Germinal center (tissue), 1 donor: Measurements from ENCODE around the gene CCDC170.
"Not testable (repeated sequence)": the region's sequence is repeated elsewhere in the genome, so short reads cannot be mapped to it uniquely, and the experiment has no call there.

Source experiments
- DNase-seq: peaks from one replicate; pipeline ENCODE4 v3.0.0; 2012; ENCODE audit warnings: mixed read lengths, low spot score

The CCDC170 gene

DNA sequence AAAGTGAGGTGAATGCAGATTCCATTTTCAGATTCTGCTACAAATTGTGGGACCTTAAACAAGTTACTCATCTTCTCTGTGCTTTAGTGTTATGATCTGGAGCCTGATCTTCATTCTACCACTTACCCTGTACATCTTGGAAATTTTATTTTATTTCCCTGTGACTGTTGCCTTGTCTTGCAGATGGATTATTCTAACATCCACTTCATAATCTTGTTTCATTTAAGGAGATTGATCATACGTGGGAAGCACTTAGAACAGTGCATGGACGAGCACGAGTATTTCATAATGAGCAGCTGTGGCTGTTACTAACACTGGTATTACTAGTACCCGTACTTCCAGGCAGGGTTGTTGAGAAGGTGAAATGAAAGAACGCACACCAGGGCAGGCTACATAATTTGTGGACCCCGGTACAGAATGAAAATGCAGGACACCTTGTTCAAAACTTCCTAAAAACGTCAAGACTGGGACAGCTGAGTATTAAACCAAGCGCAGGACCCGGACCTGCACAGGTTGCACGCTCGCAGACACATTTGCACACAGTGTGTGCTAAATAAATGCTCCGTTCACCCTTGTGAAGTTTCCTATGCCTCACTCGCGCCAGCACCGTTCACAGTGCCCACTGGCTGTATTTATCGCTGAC is 535 bp upstream of the CCDC170 start:
- no peak for DNase-seq

DNA sequence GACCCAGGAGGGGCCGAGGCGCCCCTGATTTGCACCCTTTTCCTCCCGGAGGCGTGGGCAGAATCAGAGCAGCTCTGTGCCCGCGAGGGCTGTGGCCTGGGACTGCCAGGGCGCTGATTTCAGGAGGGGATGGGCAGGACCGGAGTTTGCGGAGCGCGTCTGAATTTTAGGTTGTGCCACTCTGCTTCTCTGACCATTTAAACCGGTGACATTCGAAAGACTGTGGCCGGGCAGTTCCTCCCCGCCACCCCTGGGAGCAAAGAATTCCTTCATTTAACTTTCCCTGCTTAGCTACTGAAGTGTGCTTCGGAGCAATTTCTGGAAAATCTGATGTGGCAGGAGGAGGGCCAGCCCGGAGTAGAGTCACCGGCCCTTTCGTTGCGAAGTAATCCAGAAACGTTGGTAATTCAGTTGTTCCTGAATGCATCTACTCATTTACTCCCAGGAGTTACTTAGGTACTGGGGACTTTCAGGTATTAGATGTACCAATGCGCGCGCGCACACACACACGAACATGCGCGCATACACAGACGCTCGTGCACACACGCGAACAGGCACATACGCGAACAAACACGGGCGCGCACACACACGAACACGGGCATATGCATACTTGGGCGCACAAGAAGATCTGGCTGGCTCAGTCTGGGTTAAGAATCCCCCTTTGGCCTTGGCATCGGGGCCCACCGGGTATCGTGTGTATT is 568 bp downstream of the CCDC170 start:
- peak; percentile 35 for DNase-seq

DNA sequence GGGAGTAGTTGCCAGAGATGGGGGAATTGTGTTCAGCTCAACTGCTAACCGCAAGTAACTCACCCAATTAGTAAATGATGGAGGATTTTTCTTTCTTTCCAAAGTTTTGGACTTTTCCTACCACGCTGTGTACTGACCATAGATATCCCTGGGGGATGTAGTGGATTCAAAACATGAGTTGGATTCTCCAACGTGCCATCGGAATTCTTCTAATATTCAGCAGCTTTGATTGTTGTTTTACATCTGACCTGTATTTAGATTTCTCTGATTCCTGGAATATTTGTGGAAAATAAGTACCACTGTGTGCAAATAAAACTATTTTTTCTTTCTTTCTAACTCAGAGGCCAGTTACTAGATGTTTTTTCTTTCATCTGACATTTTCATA is 1.1 kb downstream of the CCDC170 start:
- DNase-seq = no peak

DNA sequence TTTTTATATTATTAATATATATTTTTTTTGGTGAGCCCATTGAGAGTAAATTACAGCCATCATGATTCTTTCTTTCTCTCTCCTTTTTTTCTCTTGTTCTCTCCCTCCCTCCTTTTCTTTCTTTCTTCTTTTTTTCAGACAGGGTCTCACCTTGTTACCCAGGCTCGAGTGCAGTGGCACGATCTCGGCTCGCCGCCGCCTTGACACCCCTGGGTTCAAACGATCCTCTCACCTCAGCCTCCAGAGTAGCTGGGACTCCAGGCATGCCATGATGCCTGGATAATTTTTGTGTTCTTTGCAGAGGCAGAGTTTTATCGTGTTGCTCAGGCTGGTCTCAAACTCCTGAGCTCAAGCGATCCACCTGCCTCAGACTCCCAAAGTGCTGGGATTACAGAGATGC is 1.6 kb downstream of the CCDC170 start:
- DNase-seq = no peak

DNA sequence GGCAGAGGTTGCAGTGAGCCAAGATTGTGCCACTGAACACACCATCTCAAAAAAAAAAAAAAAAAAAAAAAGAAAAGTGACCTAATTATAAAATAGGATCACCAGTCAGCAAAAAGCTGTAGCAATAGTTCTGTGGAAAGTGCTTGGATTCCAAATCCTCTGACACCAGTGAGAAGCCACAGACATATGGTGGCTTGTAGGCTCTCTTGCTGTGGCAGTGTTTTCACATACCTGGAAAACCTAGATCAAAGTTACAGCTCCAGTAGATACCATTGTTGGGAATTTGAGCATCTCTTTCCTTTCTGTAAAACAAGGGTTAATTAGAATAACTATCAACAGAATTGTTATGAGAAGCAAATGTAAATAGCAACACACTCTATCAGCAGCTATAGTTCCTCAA is 4.1 kb downstream of the CCDC170 start:
- no peak for DNase-seq

DNA sequence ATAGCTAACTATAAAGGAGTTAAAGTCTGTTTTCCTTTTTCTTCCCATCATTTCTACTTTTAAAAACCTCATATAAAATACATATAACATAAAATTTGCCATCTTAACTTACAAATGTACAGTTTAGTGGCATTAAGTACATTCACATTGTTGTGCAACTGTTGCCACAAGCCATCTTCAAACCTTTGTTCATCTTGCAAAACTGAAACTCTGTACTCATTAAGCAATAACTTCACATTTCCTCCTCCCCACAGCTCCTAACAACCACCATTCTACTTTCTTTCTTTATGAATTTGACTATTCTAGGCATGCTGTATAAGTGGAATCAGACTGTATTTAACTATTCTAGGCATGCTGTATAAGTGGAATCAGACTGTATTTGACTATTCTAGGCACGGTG is 4.5 kb downstream of the CCDC170 start:
- DNase-seq = no peak

DNA sequence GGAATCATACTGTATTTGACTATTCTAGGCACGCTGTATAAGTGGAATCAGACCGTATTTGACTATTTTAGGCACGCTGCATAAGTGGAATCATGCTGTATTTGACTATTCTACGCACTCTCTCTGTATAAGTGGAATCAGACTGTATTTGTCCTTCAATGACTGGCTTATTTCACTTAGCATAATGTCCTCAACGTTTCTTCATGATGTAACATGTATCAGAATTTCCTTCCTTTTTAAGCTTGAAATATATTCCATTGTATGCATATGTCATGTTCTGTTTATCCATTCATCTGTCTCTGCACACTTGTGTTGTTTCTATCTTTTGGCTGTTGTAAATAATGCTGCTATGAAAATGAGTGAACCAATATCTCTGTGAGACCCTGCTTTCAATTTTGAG is 5.7 kb downstream of the CCDC170 start:
- no peak for DNase-seq

DNA sequence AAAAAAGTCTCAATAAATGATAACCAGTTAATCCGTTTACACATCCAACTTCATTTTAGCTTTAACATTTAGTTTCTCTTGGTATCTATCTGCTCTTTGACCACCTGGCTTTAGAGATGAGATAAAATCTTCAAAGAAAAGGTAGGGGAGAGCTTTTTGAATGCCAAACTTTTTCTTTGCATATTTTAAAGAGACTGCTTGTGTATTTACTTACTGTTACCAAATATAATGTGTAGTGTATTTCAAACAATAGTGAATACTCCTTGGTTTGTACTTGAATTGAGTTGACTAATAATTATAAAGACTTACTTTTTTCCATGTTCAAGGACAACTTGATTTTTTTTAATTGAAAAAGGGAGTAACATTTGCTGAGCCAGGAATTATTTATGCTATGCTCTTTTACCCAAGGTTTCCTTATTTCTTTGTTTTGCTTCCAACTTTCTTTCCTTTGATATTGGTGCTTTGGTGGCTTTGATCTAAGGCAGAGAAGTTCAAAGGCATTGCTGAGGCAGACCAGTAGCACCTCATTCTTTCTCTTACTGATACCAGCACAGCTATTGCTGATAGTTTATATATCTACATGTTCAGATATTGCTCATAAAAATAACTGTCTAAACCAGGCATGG is 7.8 kb downstream of the CCDC170 start:
- no peak for DNase-seq

DNA sequence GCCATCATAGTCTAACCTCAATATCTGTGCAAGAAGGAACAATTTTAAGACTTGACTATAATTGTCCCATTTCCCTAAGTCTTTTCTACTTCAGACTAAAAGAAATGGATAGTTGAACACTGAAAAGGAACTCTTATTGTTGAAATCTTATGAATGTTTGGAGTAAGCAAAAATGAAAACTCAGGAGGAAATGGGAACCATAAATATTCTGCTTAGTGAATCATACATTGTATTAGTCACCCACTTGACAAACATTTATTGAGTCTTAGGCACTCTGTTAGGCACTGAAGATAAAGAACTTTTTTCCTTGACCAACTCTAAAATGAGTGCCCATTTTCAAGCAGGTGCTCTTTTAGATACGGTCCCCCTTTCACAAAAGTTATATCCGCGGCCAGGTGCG is 8.7 kb downstream of the CCDC170 start:
- DNase-seq = no peak

DNA sequence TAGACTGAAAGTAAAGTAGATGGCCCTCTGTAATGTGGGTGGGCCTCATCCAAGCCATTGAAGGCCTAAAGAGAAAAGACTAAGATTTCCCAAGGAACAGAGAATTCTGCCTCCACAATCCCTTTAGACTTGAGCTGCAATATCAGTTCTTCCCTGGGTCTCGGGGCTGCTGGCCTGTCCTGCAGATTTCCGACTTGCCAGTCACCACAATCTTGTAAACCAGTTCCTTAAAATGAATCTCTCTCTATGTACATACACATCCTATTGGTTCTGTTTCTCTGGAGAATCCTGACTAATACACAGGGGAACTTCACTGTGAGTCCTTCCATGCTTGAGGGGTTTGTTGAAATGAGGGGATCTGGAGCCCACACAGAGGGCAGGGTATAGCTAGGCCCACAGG is 12.9 kb downstream of the CCDC170 start:
- no peak for DNase-seq

DNA sequence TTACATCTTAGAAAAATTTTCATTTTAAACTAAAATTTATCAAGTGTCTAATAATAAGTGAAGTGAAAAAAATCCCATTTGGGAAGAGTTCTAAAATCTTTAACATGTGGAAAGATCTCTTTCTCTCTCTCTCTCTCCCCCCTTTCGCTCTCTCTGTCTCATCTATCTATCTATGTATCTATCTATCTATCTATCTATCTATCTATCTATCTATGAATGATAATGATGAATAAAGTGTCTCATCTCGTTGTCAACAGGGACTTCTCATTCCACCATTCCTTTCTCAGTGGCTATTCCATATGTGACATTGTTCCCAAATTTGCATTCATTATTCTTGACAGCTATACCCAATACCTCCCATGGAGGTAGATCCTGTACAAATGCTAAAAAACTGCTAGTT is 15.2 kb downstream of the CCDC170 start:
- no peak for DNase-seq

DNA sequence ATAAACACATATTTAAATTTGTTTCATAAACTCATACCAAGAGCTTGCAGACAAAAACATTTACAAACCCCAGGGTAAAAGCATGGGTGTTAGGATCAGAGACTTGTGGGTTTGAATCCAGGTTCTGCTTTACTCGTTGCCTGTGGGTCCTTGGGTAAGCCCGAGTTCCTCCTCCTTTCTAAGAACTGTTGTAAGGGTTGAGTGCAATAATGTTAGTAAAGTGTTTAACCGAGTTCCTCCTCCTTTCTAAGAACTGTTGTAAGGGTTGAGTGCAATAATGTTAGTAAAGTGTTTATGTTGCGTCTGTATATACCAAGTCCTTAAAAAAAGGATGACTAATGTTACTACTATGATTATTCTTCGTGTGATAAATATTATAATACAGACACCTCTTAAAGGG is 18.7 kb downstream of the CCDC170 start:
- no peak for DNase-seq

DNA sequence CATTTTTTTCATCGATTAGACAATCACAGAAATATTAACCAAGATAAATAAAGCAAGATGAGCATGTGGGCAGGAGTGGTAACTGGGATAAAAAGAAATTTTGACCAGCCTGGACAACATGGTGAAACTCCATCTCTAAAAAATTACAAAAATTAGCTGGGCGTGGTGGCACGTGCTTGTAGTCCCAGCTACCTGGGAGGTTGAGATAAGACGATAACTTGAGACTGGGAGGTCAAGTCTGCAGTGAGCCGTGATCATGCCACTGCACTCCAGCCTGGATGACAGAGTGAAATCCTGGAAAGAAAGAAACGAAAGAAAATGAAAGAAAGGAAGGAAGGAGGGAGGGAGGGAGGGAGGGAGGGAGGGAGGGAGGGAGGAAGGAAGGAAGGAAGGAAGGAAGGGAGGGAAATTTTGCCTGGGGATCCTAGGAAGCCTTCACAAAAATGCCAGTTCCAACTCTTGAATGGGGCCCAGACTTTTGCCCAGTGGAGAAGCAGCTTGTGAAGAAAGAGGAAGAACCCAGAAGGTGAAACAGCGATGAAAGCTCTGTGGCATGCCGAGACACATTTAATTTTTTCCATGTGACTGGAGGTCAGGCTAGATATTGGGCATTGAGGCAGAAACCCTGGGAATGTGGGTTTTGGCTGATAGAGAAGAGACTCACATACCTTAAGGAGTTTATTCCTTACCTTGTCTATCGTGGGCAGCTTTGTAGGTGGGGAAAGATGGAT is 20.3 kb downstream of the CCDC170 start:
- DNase-seq = no peak

DNA sequence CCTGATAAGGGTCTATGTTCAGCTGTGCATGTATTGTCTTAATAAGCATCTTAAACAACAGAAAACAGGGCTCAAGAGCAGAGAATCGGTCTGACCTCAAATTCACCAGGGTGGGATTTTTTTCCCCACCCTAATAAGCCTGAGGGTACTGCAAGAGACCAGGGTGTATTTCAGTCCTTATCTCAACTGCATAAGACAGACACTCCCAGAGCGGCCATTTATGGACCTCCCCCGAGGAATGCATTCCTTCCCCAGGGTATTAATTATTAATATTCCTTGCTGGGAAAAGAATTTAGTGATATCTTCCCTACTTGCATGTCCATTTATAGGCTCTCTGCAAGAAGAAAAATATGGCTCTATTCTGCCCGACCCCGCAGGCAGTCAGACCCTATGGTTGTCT is 25.2 kb downstream of the CCDC170 start:
- DNase-seq = not testable (repeated sequence)

DNA sequence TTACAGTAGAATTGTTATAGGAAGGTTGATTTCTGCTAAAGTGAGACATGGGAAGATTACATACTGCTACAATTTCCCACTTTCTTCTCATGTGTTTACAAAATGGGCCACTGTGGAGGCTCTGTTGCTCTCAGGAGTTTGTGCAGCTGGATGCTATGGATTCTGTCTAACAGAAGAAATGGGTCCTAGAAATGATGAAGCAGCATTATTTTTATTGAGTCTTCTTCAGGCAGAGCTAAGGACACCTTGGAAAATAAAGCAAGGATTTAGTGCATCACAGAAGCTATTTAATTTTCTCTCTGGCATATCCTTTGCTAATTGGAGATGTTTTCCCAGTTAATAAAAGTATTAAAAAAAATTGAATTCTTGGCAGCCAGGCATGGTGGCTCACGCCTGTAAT is 29.2 kb downstream of the CCDC170 start:
- DNase-seq = no peak

DNA sequence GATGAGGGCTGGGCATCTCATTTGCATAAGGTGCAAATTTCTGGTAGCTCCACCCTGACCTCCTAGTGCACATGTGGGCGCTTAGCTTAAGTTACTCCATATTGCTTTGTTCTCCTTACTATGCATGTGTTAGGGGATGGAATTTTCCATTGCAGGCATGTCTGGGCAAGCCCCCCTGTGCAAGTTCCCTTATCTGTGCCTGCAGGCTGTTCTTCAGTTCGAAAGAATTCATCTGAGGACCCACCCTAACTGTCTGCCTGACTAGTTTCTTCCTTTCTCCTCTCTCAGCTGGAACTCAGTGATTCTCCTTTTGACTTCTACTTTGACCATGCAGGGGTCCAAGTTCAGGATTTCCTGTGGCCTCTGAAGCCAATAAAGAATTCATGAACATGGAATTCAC is 30.2 kb downstream of the CCDC170 start:
- no peak for DNase-seq

DNA sequence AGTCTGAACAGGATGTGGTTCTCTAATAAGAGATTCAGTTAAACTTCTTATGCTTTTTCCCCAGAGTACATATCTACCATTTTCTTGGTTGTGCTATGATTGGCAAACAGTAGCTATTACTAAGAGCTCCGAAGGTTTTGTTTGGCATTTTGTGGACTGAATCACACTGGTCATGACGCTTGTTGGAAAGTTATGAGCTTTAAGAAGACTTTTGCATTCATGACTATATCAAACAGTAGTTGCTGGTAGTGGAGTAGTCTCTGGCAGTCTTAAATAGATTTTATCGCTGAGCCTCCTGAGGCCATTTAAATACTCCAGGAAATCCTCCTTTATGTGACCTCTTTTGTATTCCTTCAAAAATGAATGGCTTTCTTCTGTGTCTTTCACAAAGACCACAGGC is 40.8 kb downstream of the CCDC170 start:
- no peak for DNase-seq

DNA sequence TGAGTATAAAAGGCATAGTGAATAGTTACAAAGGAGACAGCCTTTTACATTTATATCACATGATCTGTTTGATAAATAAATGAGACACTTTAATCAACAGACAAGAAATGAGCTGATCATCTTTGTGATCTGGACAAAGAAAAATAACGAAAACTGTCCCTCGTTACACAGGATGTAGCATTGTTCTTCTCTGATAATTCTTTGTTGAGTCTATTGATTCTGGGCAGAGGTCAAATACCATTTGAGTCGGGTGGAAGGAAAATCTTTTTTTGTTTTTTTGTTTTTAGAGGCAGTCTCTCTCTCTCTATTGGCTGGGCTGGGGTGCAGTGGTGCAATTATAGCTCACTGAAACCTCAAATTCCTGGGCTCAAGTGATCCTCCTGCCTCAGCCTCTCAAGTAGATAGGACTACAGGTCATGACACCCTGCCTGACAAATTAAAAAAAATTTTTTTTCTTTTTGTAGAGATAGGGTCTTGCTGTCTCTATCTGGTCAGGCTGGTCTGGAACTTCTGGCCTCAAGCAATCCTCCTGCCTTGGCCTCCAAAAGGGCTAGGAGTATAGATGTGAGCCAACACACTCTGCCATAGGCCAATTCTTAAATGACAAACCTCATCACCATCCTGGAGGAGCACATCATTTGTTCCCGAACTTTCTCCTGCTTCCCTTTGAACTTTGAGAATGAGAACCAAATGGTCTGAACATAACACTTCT is 41.8 kb downstream of the CCDC170 start:
- DNase-seq = no peak

DNA sequence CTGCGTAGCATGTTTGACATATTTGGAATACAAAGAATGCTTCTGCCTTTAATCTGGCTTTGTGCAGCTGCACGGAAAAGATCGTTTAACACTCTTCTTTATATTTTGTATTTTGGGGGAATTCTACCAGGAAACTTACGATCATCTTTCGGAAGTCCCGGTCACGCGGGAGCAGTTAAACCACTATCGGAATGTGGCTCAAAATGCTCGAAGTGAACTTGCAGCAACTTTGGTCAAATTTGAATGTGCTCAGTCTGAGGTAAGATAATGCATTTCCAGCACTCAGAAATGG is 42.3 kb downstream of the CCDC170 start:
- no peak for DNase-seq

DNA sequence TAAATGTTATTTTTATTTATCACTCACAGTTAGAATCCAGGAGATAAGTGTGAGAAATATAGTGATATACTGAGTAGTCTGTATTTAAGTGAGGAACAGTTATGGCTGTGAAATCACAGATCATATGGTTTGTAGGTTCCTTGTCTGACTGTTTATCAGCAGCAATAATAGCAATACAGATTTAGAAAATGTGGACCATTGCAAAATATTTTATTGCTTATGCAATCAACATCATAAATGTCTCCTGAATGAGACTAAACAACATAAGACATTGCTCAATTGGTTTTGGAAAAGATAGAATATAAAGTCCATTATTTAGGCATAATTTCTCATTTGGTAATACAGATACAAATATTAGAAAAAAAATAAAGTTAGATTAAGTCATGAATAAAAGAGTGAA is 43.7 kb downstream of the CCDC170 start:
- DNase-seq = no peak

DNA sequence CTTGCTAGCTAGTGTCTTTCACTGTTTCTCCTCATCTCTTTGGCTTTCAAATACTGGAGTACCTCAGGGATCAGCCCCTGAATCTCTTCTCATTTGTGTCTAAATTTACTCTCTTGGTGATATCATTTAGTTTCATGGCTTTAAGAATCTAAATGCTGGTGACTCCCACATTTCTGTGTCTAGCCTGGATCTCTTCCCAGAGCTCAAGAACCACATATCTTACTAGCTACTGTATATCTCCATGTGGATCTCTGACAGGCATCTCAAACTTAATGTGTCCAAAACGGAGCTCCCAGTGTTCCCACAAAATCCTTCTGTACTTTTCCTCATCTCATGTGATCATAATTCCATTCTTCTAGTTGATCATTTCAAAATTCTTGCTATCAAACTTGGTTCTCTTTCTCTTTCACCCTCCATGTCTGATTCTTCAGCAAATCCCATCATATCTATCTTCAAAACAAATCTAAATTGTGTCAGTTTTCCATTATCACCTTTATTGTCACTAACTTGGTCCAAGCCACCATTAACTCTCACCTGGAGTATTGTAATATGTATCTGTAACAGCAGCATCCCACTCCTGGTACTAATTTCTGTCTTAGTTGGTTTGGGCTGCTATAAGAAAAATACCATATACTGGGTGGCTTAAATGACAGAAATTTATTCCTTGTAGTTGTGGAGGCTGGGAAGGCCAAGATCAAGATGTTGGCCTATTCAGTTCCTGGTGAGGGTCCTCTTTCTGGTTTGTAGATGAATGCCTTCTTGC is 45.9 kb downstream of the CCDC170 start:
- no peak for DNase-seq

DNA sequence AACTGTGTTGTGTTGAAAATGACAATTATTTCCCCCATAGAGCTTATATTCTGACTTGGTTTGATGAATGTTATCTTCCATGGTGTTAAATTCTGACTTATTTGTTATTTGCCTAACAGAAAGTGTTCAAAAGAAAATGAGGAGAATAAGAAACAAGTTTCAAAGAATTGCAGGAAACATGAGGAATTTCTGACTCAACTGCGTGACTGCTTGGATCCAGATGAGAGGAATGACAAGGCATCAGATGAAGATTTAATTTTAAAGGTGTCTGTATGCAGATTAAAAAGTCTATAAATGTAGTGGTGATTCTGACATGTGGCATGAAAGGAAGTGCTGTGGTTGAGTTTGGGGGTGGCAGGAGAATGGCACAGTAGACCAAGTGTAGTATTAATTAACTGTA is 50.6 kb downstream of the CCDC170 start:
- DNase-seq = no peak
